ENCODE data around the gene MBD3L2B.

The MBD3L2B gene

DNA sequence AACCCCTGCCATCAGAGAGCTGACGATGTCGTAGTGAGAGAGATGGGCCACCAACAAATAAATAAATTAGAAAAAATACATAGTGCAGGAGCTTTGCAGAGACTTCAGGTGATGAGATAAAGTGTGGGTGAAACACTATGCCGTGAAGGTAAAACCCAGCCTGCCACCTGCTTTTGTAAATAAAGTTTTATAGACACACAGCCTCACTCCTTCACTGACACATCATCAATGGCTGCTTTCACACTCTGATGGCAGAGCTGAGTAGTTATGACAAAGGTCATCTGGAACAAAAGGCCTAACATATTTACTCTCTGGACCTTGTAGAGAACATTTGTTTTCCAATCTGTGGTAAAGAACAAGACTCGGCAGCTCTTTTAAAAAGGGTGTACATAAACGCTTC is 45.0 kb downstream of the MBD3L2B start:
- Mint-ChIP-seq H3K9me3 (peaks cover 28% of the 10 kb centered on the region), H3K27ac (no peak overlapping the region), H3K27me3 (ENCODE audit: low read depth) (no peaks in the 10 kb centered on the region), H3K4me3 (no peak overlapping the region), H3K4me1 (no peaks in the 10 kb centered on the region), H3K36me3 (ENCODE audit: low read depth) (no peaks in the 10 kb centered on the region)
- TF ChIP-seq, protein P1, sequence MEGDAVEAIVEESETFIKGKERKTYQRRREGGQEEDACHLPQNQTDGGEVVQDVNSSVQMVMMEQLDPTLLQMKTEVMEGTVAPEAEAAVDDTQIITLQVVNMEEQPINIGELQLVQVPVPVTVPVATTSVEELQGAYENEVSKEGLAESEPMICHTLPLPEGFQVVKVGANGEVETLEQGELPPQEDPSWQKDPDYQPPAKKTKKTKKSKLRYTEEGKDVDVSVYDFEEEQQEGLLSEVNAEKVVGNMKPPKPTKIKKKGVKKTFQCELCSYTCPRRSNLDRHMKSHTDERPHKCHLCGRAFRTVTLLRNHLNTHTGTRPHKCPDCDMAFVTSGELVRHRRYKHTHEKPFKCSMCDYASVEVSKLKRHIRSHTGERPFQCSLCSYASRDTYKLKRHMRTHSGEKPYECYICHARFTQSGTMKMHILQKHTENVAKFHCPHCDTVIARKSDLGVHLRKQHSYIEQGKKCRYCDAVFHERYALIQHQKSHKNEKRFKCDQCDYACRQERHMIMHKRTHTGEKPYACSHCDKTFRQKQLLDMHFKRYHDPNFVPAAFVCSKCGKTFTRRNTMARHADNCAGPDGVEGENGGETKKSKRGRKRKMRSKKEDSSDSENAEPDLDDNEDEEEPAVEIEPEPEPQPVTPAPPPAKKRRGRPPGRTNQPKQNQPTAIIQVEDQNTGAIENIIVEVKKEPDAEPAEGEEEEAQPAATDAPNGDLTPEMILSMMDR (IDR thresholded peaks at IDR 0.05; ENCODE audit: unreplicated experiment in 3 of 3): no peak

DNA sequence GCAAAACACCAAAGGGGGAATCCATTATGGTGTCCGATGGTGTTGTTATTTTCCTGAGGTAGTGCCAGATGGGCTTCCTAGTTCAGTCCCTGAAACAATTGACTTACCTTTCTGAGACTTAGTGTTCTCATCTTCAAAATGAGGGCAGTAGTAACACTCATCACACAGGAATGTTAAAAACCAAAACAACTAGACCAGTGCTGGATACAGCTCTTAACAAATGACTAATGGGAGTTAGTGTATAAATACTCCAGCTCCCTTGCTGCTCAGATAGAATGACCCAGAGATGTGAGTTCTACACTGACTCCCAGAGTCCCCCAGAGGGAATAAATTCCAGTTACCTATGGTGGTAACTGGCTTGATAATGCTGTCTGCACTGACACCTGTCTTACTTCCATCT is 49.9 kb downstream of the MBD3L2B start:
- H3K4me1 Mint-ChIP-seq: no peaks in the 10 kb centered on the region
- TF ChIP-seq, protein P1 (IDR thresholded peaks at IDR 0.05; ENCODE audit: unreplicated experiment in 3 of 3): no peak
- no peaks in the 10 kb centered on the region for H3K36me3 Mint-ChIP-seq (ENCODE audit: low read depth)
- H3K9me3 Mint-ChIP-seq: peaks cover 20% of the 10 kb centered on the region
- H3K27me3 Mint-ChIP-seq (ENCODE audit: low read depth): no peaks in the 10 kb centered on the region
- no peak overlapping the region for H3K27ac Mint-ChIP-seq
- no peak overlapping the region for H3K4me3 Mint-ChIP-seq

DNA sequence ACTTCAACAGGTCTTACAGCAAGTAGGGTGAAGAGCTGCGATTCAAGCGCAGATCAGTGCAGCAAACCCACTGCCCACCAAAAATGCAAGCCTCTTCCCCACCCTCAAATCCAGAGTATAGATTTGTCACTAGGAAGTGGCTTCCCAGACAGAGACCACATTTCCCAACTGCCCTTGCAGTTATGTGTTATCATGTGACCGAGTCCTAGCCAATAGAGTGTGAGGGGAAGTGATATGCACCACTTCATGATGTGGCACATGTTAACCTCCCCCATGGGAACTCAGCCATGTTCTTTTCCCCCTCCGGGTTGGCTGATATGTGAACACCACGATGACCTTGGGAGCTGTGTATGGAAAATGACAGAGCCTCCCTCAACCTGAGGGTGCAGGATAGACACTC is 50.8 kb downstream of the MBD3L2B start:
- Mint-ChIP-seq H3K27ac (no peak overlapping the region), H3K4me3 (no peak overlapping the region), H3K36me3 (ENCODE audit: low read depth) (no peaks in the 10 kb centered on the region), H3K9me3 (peaks cover 16% of the 10 kb centered on the region), H3K4me1 (no peaks in the 10 kb centered on the region), H3K27me3 (ENCODE audit: low read depth) (no peaks in the 10 kb centered on the region)
- TF ChIP-seq, protein P1 (IDR thresholded peaks at IDR 0.05; ENCODE audit: unreplicated experiment in 3 of 3): no peak

DNA sequence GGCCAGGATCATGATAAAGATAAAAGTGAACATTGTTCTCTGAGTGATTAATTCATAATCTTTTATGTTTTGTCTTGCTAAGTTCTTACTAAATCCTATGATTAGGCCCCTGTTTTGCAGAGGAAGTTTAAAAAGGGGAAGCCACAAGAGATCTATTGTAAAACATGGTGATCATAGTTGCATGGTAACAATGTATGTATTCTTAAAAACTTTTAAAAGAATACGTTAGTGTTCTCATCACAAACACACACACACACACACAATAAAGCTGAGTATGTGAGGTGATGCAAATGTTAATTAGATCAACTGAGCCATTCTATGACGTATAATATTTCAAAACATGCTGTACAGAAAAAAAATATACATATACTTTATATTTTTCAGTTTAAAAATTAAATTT is 51.2 kb downstream of the MBD3L2B start:
- Mint-ChIP-seq H3K4me3 (no peak overlapping the region), H3K4me1 (no peaks in the 10 kb centered on the region), H3K27me3 (ENCODE audit: low read depth) (no peaks in the 10 kb centered on the region), H3K36me3 (ENCODE audit: low read depth) (no peaks in the 10 kb centered on the region), H3K9me3 (peaks cover 16% of the 10 kb centered on the region), H3K27ac (no peak overlapping the region)
- TF ChIP-seq, protein P1 (IDR thresholded peaks at IDR 0.05; ENCODE audit: unreplicated experiment in 3 of 3): no peak

DNA sequence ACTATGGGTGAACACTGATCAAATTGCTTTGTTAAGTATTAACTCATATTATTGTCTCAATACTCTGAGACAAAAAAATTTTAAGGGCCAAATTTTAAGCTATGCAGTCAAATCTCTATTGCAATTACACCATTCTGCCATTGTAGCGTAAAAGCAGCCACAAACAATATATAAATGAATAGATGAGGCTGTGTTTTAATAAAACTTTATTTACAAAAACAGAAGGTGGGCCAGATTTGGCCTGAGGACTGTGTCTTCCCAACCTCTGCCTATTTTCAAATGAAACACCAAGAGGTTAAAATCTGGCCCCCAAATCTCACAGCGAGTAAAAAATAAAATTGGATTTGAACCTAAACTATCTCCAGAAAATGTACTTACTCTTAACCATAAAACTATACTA is 51.7 kb downstream of the MBD3L2B start:
- Mint-ChIP-seq H3K4me3 (no peak overlapping the region), H3K27me3 (ENCODE audit: low read depth) (no peaks in the 10 kb centered on the region), H3K9me3 (peaks cover 16% of the 10 kb centered on the region), H3K27ac (no peak overlapping the region), H3K36me3 (ENCODE audit: low read depth) (no peaks in the 10 kb centered on the region), H3K4me1 (no peaks in the 10 kb centered on the region)
- TF ChIP-seq, protein P1 (IDR thresholded peaks at IDR 0.05; ENCODE audit: unreplicated experiment in 3 of 3): no peak
